ENCODE measurements around the gene UBE2B. TPM values are rescaled to one million over a fixed set of nuclear protein-coding genes. Genes with fewer than 3 reads are reported as not detected.
"Not testable (repeated sequence)": the region's sequence is repeated elsewhere in the genome, so short reads cannot be mapped to it uniquely, and the experiment has no call there.

UBE2B gene
- total RNA-seq, 1 donor from 2014 or later = 69.1 TPM

DNA sequence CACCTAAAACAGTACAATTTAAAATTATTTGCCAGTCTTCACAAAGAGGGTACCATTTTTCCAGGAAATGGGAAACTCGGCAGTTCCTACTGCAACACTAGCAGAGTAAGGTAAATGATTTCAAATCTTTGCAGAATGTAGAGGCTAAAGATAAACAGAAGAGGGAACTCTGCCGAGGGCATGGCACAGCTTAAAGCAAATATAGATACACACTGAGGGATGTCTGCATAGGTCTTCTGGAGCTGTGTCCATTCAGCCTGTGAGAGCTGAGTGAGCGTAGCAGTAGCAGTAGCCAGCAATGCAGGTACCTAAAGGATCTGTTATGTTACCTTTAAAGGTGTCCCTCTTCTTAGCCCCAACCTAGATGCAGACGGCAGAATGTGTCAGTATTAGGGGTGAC, 21.9 kb upstream of the UBE2B start:
- Mint-ChIP-seq H3K4me3 (no peak overlapping the region), H3K4me1 (peaks cover 13% of the 10 kb centered on the region), H3K27ac (no peak overlapping the region), H3K9me3 (peaks cover 4% of the 10 kb centered on the region), H3K36me3 (peaks cover 14% of the 10 kb centered on the region), H3K27me3 (ENCODE audit: low read depth) (no peaks in the 10 kb centered on the region)
- no peak for DNase-seq (ENCODE audit: low spot score in 2 of 2, unreplicated experiment in 2 of 2)
- TF ChIP-seq, protein P1, sequence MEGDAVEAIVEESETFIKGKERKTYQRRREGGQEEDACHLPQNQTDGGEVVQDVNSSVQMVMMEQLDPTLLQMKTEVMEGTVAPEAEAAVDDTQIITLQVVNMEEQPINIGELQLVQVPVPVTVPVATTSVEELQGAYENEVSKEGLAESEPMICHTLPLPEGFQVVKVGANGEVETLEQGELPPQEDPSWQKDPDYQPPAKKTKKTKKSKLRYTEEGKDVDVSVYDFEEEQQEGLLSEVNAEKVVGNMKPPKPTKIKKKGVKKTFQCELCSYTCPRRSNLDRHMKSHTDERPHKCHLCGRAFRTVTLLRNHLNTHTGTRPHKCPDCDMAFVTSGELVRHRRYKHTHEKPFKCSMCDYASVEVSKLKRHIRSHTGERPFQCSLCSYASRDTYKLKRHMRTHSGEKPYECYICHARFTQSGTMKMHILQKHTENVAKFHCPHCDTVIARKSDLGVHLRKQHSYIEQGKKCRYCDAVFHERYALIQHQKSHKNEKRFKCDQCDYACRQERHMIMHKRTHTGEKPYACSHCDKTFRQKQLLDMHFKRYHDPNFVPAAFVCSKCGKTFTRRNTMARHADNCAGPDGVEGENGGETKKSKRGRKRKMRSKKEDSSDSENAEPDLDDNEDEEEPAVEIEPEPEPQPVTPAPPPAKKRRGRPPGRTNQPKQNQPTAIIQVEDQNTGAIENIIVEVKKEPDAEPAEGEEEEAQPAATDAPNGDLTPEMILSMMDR (IDR thresholded peaks at IDR 0.05; ENCODE audit: unreplicated experiment) = no peak

DNA sequence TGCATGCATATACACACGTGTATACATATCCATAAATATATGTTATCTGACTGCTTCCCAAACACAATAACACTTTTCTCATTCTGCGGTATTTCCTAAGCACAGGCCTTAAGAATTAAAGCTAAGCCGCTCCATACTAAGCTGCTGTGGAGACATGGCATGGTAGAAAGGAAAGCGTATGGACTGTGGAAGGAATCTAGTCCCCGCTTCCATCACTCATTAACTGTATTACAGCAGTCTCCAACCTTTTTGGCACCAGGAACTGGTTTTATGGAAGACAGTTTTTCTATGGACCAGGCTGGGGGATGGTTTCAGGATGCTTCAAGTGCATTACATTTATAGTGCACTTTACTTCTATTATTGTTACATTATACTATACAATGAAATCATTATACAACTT, 15.7 kb upstream of the UBE2B start:
- H3K27me3 Mint-ChIP-seq (ENCODE audit: low read depth) = no peaks in the 10 kb centered on the region
- no peaks in the 10 kb centered on the region for H3K4me1 Mint-ChIP-seq
- no peak overlapping the region for H3K4me3 Mint-ChIP-seq
- no peak overlapping the region for H3K27ac Mint-ChIP-seq
- TF ChIP-seq, protein P1 (IDR thresholded peaks at IDR 0.05; ENCODE audit: unreplicated experiment) = no peak
- peaks cover 2% of the 10 kb centered on the region for H3K36me3 Mint-ChIP-seq
- no peaks in the 10 kb centered on the region for H3K9me3 Mint-ChIP-seq
- DNase-seq (ENCODE audit: low spot score in 2 of 2, unreplicated experiment in 2 of 2) = no peak

DNA sequence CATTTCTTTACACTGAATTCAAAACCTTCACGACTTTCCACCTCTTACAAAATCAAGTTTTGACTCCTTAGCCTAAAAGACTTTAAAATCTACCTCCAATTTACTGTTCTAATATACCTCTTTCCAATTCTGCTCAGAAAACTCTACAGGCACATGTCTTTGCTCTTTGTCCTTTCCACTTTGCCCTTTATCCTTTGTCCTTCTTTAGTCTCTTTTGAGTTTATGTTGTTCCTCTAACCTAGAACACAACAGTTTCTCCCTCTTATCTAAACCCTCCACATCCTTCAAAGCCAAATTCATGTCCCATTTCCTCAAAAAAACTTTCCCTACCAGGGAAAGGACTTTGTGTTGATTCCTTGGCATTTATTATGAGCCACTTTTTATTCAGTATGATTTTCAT, 5.8 kb upstream of the UBE2B start:
- Mint-ChIP-seq H3K36me3 (peaks cover 8% of the 10 kb centered on the region), H3K9me3 (peaks cover 3% of the 10 kb centered on the region), H3K27me3 (ENCODE audit: low read depth) (no peaks in the 10 kb centered on the region), H3K4me1 (peaks cover 19% of the 10 kb centered on the region), H3K4me3 (peak overlapping the region; percentile 0), H3K27ac (no peak overlapping the region)
- TF ChIP-seq, protein P1 (IDR thresholded peaks at IDR 0.05; ENCODE audit: unreplicated experiment) = no peak
- DNase-seq (ENCODE audit: low spot score in 2 of 2, unreplicated experiment in 2 of 2) = no peak

DNA sequence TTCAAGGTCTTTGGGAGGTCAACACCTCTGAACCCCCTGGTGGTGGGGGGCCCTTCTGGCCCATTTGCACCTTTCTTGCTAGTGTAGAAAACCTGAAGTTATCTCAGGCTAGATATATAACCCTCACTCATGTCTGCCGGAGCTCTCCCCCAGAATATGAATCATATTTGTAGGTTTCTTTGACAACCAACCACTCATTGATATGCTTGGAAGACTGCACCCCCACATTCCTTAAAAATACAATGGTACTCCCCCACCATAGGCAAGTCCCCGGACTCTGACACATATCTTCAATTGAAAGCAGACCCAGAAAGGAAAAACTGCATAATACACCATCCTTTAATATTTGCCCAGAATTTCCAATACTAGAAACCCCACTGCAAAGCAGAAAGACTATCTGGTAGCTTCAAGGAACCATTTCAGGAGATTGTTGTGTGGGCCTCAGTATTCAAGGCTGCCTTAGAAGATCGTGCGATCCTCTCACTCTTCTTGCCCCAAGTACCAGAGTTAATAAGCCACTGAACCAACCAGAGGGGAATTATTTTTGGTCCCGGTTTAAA, 978 bp upstream of the UBE2B start:
- no peak for DNase-seq (ENCODE audit: low spot score in 2 of 2, unreplicated experiment in 2 of 2)
- no peaks in the 10 kb centered on the region for H3K27me3 Mint-ChIP-seq (ENCODE audit: low read depth)
- peaks cover 9% of the 10 kb centered on the region for H3K36me3 Mint-ChIP-seq
- H3K27ac Mint-ChIP-seq = peak overlapping the region; percentile 100
- H3K4me3 Mint-ChIP-seq = peak overlapping the region; percentile 97
- H3K9me3 Mint-ChIP-seq = peaks cover 3% of the 10 kb centered on the region
- TF ChIP-seq, protein P1 (IDR thresholded peaks at IDR 0.05; ENCODE audit: unreplicated experiment) = no peak
- peaks cover 36% of the 10 kb centered on the region for H3K4me1 Mint-ChIP-seq

DNA sequence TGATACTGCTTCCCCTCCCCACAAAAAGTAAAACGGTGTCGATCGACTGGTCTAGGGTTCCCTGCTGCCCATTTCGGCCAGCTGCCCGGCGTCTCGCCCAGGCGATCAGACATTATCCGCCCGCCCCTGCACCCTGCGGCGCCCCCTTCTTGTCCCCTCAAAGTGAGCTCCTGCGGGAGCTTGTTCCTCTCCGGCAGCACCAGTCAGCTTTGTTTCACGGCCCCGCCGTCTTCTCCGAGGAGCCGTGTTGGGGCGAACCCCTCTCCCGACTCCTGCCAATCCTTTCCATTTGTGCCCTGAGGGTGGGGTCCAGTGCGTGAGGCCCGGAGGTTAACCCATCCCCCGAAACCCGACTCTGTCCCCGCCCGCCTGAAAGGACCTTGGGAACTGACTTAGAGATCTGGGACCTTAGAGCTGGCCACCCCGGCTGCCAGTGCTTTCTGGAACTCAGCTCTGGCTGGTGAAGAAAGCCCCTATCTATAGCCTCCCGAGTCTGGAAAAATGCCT, 518 bp downstream of the UBE2B start:
- Mint-ChIP-seq H3K4me3 (peak overlapping the region; percentile 97), H3K36me3 (peaks cover 11% of the 10 kb centered on the region), H3K4me1 (peaks cover 30% of the 10 kb centered on the region), H3K27me3 (ENCODE audit: low read depth) (no peaks in the 10 kb centered on the region), H3K27ac (peak overlapping the region; percentile 99), H3K9me3 (peaks cover 3% of the 10 kb centered on the region)
- TF ChIP-seq, protein P1 (IDR thresholded peaks at IDR 0.05; ENCODE audit: unreplicated experiment) = no peak
- DNase-seq (ENCODE audit: low spot score in 2 of 2, unreplicated experiment in 2 of 2) = peak; percentile 26 to 64

DNA sequence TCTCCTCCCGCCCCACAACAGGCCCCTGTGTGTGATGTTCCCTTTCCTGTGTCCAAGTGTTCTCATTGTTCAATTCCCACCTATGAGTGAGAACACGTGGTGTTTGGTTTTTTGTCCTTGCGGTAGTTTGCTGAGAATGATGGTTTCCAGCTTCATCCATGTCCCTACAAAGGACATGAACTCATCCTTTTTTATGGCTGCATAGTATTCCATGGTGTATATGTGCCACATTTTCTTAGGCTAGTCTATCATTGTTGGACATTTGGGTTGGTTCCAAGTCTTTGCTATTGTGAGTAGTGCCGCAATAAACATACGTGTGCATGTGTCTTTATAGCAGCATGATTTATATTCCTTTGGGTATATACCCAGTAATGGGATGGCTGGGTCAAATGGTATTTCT, 2.3 kb downstream of the UBE2B start:
- not testable (repeated sequence) for H3K27ac Mint-ChIP-seq; H3K36me3 Mint-ChIP-seq; DNase-seq (ENCODE audit: low spot score in 2 of 2, unreplicated experiment in 2 of 2); H3K27me3 Mint-ChIP-seq (ENCODE audit: low read depth); H3K9me3 Mint-ChIP-seq
- Mint-ChIP-seq H3K4me3 (peak overlapping the region; percentile 31), H3K4me1 (peaks cover 26% of the 10 kb centered on the region)

Measured in mesothelial cell of epicardium (in vitro differentiated cells).